PFSK-1 (cell line): ENCODE results near the gene AQP5.

Experiments used
- FOXP2 ChIP-seq: optimal IDR thresholded peaks from 2 replicates; pipeline ENCODE3; 2011; ENCODE audit warnings: borderline replicate concordance, control low read depth, inconsistent platforms; ENCODE audit not compliant: insufficient read depth; ENCODE audit errors: extremely low read length, extremely low read depth
- POLR2AphosphoS5 ChIP-seq: IDR thresholded peaks from 2 replicates; pipeline ENCODE4 v1.6.1; 2012; ENCODE audit warnings: low read depth, mild to moderate bottlenecking, control low read depth, low read length, moderate library complexity
- SIN3A ChIP-seq: IDR thresholded peaks from 2 replicates; pipeline ENCODE4 v1.6.1; 2012; ENCODE audit warnings: mild to moderate bottlenecking, low read length, moderate library complexity, borderline replicate concordance; ENCODE audit not compliant: insufficient read depth
- TAF1 ChIP-seq: IDR thresholded peaks from 2 replicates; pipeline ENCODE4 v1.6.1; 2012; ENCODE audit warnings: low read length, control low read depth, borderline replicate concordance; ENCODE audit not compliant: insufficient read depth
- TF ChIP-seq, protein P1 (sequence below), 2 experiments: IDR thresholded peaks; 2 replicates each; pipeline versions ENCODE4 v1.6.1 to v1.8.0; 2011 to 2012; ENCODE audit warnings: low read depth in 2 of 2, low read length in 2 of 2, control low read depth in 1 of 2, inconsistent platforms in 1 of 2, mild to moderate bottlenecking in 1 of 2, moderate library complexity in 1 of 2; ENCODE audit not compliant: insufficient read depth in 1 of 2

DNA sequence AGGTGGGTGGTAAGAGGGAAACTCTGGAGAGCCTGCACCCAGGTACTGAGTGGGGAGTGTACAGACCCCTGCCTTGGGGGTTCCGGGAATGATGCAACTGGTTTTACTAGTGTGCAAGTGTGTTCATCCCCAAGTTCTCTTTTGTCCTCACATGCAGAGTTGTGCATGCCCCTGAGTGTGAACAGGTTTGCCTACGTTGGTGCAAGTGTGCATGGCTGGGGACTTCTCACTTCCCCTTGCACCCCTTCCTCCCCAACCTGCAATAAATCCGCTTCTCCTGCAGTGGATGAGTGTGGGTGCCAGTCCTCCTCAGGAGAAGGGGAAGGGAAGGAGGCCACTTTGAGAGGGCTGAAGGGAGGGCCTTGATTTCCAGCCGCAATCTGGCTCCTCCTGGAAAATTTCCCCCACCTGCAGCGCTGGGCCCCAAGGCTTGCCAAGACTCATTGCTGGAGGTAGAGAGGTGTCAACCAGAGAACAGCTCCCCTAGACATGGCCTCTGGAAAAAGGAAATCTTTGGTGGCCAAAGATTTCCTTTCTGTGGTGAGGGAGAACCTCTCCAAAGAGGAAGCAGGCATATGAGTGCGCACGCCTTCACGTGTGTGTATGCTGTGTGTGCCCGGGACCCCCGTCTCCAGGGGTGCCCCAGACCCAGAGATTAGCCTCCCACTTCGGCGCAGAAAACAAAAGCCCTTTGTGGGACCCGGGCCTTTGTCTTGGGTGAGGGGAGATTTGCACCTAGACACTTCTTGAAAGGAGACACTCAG, 5.6 kb upstream of the AQP5 start:
- TF ChIP-seq TAF1 (no peak), POLR2AphosphoS5 (no peak), SIN3A (no peak), FOXP2 (no peak)
- TF ChIP-seq, protein P1, sequence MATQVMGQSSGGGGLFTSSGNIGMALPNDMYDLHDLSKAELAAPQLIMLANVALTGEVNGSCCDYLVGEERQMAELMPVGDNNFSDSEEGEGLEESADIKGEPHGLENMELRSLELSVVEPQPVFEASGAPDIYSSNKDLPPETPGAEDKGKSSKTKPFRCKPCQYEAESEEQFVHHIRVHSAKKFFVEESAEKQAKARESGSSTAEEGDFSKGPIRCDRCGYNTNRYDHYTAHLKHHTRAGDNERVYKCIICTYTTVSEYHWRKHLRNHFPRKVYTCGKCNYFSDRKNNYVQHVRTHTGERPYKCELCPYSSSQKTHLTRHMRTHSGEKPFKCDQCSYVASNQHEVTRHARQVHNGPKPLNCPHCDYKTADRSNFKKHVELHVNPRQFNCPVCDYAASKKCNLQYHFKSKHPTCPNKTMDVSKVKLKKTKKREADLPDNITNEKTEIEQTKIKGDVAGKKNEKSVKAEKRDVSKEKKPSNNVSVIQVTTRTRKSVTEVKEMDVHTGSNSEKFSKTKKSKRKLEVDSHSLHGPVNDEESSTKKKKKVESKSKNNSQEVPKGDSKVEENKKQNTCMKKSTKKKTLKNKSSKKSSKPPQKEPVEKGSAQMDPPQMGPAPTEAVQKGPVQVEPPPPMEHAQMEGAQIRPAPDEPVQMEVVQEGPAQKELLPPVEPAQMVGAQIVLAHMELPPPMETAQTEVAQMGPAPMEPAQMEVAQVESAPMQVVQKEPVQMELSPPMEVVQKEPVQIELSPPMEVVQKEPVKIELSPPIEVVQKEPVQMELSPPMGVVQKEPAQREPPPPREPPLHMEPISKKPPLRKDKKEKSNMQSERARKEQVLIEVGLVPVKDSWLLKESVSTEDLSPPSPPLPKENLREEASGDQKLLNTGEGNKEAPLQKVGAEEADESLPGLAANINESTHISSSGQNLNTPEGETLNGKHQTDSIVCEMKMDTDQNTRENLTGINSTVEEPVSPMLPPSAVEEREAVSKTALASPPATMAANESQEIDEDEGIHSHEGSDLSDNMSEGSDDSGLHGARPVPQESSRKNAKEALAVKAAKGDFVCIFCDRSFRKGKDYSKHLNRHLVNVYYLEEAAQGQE (IDR thresholded peaks at IDR 0.05; ENCODE audit: insufficient read depth in 1 of 2, low read depth in 2 of 2, low read length in 2 of 2): no peak
